ENCODE data around the gene PAFAH1B2. TPM values are rescaled to one million over a fixed set of nuclear protein-coding genes. Genes with fewer than 3 reads are reported as not detected.
A peak's percentile ranks its signal among the peaks of the same experiment; 100 is the strongest.
"Not testable (repeated sequence)": the region's sequence is repeated elsewhere in the genome, so short reads cannot be mapped to it uniquely, and the experiment has no call there.

PAFAH1B2 gene
- total RNA-seq, 2 experiments from 2014 or later = 54.5 to 66.4 TPM

DNA sequence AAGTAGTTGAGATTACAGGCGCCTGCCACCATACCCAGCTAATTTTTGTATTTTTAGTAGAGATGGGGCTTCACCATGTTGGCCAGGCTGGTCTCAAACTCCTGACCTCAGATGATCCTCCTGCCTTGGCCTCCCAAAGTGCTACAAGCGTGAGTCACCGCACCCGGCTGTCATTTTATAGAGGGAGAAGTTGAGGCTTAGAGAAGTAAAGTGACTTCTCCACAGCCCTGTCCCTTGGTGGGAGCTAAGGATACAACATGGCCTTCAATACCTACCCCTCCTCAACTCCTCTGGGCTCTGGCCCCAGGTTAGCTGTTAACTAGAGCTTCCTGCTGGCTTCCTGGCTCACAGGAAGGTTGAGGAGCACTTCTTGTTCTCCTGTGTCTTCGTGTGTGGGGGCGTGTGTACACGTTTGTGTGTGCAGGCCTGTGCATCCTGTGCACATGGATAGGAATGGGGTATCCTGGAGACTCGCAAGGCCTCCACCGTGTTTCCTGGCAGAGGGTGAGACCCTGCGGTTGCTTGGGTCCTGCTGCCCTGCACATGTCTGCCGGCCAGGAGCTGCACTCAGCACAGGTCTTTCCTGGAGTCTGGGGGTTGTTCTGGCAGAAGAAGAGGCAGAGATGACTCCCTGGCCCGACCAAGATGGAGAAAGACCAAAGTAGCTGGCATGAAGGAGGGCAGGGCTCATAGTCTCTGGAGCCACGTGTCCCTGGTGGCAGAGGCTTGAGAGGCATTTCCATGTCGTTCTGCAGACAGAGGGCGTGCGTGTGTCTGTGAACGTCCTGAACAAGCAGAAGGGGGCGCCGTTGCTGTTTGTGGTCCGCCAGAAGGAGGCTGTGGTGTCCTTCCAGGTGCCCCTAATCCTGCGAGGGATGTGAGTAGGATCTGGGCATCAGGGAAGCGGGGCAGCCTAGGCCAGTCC is 36.8 kb downstream of the PAFAH1B2 start:
- H3K4me1 Mint-ChIP-seq = peaks cover 30% of the 10 kb centered on the region
- no peaks in the 10 kb centered on the region for H3K9me3 Mint-ChIP-seq (ENCODE audit: low read depth)
- ATAC-seq (no peak), DNase-seq (peak; percentile 78)
- no peak overlapping the region for H3K27ac Mint-ChIP-seq
- no peaks in the 10 kb centered on the region for H3K36me3 Mint-ChIP-seq
- H3K4me3 Mint-ChIP-seq = peak overlapping the region; percentile 21
- CTCF ChIA-PET = interaction anchor here (0.9 to 5.4 kb wide), 12 partner anchors 9 to 326 kb away, joined by 3 to 108 read pairs (median 4); partner anchors contain the start of genes PAFAH1B2, PCSK7 and RNF214
- H3K27me3 Mint-ChIP-seq = no peaks in the 10 kb centered on the region

DNA sequence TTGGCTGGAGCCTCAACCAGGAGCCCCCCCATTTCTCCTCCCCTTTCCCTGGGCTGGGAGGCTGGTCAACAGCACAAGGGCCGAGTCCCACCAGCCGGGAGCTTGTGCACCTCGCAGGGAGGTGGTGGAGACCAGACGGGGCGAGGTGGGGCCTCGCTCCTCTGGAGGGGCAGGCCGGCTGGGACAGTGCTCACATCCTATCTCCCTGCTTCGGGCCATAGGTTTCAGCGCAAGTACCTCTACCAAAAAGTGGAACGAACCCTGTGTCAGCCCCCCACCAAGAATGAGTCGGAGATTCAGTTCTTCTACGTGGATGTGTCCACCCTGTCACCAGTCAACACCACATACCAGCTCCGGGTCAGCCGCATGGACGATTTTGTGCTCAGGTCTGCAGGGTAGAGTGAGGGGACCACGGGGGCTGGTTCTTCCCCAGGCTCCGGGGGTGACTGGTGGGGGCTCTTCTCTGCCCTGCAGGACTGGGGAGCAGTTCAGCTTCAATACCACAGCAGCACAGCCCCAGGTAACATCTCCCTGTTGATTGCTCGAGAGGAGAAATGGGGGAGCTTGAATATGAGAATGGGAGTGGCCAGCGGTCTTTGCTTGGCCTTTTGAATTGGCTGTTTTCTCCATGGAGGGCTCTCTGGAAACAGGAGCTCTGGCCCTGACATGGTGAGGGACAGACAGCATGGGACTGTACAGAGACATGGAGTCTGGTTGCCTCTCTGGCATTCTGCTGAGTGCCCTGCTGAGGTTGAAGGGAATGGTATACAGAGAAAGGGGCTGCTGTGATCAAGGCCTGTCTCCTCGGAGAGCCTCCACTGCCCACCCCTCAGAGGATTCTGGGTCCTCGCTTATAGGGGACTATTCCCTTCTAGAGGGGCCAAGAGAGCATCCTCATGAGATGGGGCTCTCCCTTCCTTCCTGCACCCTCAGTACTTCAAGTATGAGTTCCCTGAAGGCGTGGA is 37.8 kb downstream of the PAFAH1B2 start:
- Mint-ChIP-seq H3K36me3 (no peaks in the 10 kb centered on the region), H3K27ac (no peak overlapping the region)

DNA sequence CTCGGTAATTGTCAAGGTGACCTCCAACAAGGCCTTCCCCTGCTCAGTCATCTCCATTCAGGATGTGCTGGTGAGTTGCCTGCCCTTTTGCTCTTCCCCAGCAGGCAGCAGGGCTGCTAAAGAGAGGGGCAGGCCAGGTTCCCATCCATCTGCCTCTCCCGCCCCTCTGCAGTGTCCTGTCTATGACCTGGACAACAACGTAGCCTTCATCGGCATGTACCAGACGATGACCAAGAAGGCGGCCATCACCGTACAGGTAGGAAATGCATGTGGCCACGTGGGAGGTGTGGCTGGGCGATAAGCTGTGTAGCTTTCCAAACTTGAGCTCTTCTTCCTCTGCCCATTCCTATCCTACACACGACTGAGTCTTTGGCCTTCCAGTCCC is 38.5 kb downstream of the PAFAH1B2 start:
- H3K36me3 Mint-ChIP-seq = no peaks in the 10 kb centered on the region
- H3K4me3 Mint-ChIP-seq = no peak overlapping the region
- H3K4me1 Mint-ChIP-seq = peaks cover 30% of the 10 kb centered on the region
- no peak overlapping the region for H3K27ac Mint-ChIP-seq
- DNase-seq = no peak
- H3K27me3 Mint-ChIP-seq = no peaks in the 10 kb centered on the region
- H3K9me3 Mint-ChIP-seq (ENCODE audit: low read depth) = no peaks in the 10 kb centered on the region
- ATAC-seq = no peak
- CTCF ChIA-PET = interaction anchor here (1.2 to 5.4 kb wide), 4 partner anchors 9 to 46 kb away, joined by 4 to 108 read pairs (median 8); partner anchors contain the start of genes PCSK7 and RNF214

More for the DNA sequence above, 37.8 kb downstream of the PAFAH1B2 start:
- H3K4me1 Mint-ChIP-seq = peaks cover 30% of the 10 kb centered on the region
- no peak overlapping the region for H3K4me3 Mint-ChIP-seq
- H3K27me3 Mint-ChIP-seq = no peaks in the 10 kb centered on the region
- no peaks in the 10 kb centered on the region for H3K9me3 Mint-ChIP-seq (ENCODE audit: low read depth)
- peak; percentile 37 for DNase-seq
- ATAC-seq = no peak
- CTCF ChIA-PET = interaction anchor here (1.2 to 5.4 kb wide), 5 partner anchors 9 to 47 kb away, joined by 4 to 108 read pairs (median 7); partner anchors contain the start of genes PCSK7 and RNF214

DNA sequence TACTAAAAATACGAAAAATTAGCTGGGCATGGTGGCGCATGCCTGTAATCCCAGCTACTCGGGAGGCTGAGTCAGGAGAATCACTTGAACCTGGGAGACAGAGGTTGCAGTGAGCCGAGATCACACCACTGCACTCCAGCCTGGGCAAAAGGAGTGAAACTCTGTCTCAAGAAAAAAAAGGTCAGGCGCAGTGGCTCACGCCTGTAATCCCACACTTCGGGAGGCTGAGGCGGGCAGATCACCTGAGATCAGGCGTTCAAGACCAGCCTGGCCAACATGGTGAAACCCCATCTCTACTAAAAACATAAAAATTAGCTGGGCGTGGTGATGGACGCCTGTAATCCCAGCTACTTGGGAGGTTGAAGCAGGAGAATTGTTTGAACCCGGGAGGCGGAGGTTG is 39.1 kb downstream of the PAFAH1B2 start:
- CTCF ChIA-PET = interaction anchor here (1.9 kb wide), 1 partner anchor 8 kb away, joined by 5 read pairs; no protein-coding TSS in a partner anchor
- not testable (repeated sequence) for H3K27ac Mint-ChIP-seq; H3K9me3 Mint-ChIP-seq (ENCODE audit: low read depth); ATAC-seq; H3K27me3 Mint-ChIP-seq; H3K4me3 Mint-ChIP-seq; H3K36me3 Mint-ChIP-seq
- H3K4me1 Mint-ChIP-seq = peaks cover 24% of the 10 kb centered on the region
- DNase-seq = peak; percentile 12

DNA sequence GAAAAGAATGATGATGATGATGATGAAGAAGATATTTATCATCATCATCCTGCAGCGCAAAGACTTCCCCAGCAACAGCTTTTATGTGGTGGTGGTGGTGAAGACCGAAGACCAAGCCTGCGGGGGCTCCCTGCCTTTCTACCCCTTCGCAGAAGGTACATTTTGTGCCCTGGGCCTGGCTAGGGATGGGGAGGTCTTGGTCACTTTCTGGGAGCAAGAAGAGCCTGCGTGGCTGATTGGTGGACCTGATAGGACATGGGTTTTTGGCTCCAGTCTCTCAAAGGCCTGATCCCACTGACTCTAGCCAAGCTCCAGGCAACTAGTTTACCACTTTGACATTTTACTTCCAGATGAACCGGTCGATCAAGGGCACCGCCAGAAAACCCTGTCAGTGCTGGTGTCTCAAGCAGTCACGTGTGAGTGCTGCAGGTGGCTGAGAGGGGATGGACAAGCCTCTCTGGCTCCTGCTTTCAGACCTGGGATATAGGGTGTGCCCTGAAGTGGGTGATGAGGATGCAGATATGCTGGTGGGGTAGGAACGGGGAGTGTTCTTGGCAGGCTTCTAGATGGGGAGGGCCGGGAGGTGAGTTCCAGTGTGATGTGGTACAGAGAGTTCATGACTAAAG is 39.8 kb downstream of the PAFAH1B2 start:
- Mint-ChIP-seq H3K9me3 (ENCODE audit: low read depth) (no peaks in the 10 kb centered on the region), H3K36me3 (no peaks in the 10 kb centered on the region), H3K27ac (no peak overlapping the region), H3K4me1 (peaks cover 21% of the 10 kb centered on the region), H3K27me3 (no peaks in the 10 kb centered on the region), H3K4me3 (no peak overlapping the region)
- CTCF ChIA-PET = interaction anchor here (0.8 kb wide), 1 partner anchor 39 kb away, joined by 3 read pairs; no protein-coding TSS in a partner anchor
- no peak for ATAC-seq
- DNase-seq = peak; percentile 36

DNA sequence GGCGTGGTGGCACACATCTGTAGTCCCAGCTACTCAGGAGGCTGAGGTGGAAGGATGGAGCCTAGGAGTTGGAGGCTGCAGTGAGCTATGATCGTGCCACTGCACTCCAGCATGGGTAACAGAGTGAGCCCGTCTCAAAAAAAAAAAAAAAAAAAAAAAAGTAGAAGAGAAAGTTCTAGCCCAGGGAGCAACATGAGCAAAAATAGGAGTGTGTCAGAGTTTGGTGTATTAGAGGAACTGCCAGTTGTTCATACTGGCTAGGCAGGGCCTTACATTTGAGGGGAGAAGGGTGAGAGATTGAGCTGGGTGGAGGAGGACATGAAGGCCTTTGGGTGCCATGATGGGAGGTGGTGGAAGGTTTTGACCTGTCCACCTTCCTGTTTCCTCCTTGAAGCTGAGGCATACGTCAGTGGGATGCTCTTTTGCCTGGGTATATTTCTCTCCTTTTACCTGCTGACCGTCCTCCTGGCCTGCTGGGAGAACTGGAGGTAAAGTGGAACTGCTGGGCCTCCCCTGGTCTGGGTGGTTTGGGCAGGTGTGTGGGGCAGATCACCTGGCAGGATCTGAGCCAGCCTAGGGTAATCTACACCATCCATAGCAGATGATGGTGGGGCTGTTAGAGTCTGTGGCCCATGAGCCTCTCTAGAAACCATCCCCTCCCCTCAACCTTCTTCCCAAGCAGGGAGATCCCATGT is 41.8 kb downstream of the PAFAH1B2 start:
- H3K27me3 Mint-ChIP-seq = no peaks in the 10 kb centered on the region
- H3K27ac Mint-ChIP-seq = no peak overlapping the region
- H3K9me3 Mint-ChIP-seq (ENCODE audit: low read depth) = no peaks in the 10 kb centered on the region
- CTCF ChIA-PET = interaction anchor here (0.7 kb wide), 1 partner anchor 80 kb away, joined by 3 read pairs; no protein-coding TSS in a partner anchor
- no peak overlapping the region for H3K4me3 Mint-ChIP-seq
- no peak for DNase-seq
- H3K4me1 Mint-ChIP-seq = peaks cover 4% of the 10 kb centered on the region
- no peak for ATAC-seq
- no peaks in the 10 kb centered on the region for H3K36me3 Mint-ChIP-seq

DNA sequence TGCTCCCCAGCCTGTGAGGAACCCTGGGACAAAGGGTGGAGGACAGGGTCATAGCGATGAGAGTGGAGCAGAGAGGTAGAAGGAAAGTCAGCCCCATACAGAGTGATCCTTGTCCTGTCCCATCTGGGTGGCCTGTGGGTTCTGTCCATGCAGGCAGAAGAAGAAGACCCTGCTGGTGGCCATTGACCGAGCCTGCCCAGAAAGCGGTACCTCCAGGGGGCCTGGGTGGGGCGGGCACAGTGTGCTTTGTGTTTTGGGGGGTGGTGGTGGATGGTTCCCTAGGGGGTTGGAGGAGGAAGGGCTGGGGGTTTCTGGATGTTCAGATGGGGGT is 42.3 kb downstream of the PAFAH1B2 start:
- Mint-ChIP-seq H3K4me1 (no peaks in the 10 kb centered on the region), H3K9me3 (ENCODE audit: low read depth) (no peaks in the 10 kb centered on the region), H3K27ac (no peak overlapping the region), H3K27me3 (no peaks in the 10 kb centered on the region), H3K4me3 (no peak overlapping the region), H3K36me3 (no peaks in the 10 kb centered on the region)
- no peak for DNase-seq
- no peak for ATAC-seq
- CTCF ChIA-PET = no interaction called here

DNA sequence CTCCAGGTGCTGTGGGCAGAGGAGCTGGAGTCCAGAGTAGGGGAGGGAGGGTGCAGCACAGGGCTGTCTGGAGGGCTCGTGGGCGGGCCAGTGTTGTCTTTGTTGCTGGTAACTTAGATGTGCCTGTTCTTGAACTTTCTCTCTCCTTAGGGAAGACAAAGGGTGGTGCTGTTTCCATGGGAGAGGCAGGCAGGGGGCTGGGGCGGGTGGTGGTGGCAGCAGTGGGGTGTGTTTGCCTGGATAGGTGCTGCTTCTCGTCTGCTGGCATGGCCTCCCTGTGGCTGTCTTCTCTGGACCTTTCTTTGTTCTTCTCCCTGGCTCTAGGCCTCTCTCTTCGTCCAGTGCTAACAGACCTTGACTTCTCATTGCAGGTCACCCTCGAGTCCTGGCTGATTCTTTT is 42.9 kb downstream of the PAFAH1B2 start:
- no peak for ATAC-seq
- DNase-seq = no peak
- no peaks in the 10 kb centered on the region for H3K36me3 Mint-ChIP-seq
- H3K27ac Mint-ChIP-seq = no peak overlapping the region
- H3K4me3 Mint-ChIP-seq = no peak overlapping the region
- CTCF ChIA-PET = no interaction called here
- no peaks in the 10 kb centered on the region for H3K27me3 Mint-ChIP-seq
- no peaks in the 10 kb centered on the region for H3K4me1 Mint-ChIP-seq
- H3K9me3 Mint-ChIP-seq (ENCODE audit: low read depth) = no peaks in the 10 kb centered on the region

DNA sequence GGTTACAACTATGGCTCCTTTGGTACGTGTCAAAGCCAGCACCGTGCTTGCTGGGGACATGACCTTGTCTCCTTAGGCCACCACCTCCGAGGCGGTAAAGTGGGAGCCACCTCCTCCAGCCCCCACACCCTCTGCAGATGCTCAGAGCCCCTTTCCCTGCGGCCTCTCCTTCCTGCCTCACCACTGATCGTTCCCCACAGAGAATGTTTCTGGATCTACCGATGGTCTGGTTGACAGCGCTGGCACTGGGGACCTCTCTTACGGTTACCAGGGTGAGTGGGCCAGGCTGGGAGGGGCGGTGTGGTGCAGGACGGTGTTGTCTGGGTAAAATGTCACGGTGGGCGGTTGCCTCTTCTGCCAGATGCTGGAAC is 43.3 kb downstream of the PAFAH1B2 start:
- no peaks in the 10 kb centered on the region for H3K36me3 Mint-ChIP-seq
- ATAC-seq (no peak), DNase-seq (no peak)
- no peak overlapping the region for H3K27ac Mint-ChIP-seq
- H3K4me1 Mint-ChIP-seq = no peaks in the 10 kb centered on the region
- H3K9me3 Mint-ChIP-seq (ENCODE audit: low read depth) = no peaks in the 10 kb centered on the region
- CTCF ChIA-PET = interaction anchor here (0.9 kb wide), 1 partner anchor 40 kb away, joined by 3 read pairs; no protein-coding TSS in a partner anchor
- no peaks in the 10 kb centered on the region for H3K27me3 Mint-ChIP-seq
- no peak overlapping the region for H3K4me3 Mint-ChIP-seq

DNA sequence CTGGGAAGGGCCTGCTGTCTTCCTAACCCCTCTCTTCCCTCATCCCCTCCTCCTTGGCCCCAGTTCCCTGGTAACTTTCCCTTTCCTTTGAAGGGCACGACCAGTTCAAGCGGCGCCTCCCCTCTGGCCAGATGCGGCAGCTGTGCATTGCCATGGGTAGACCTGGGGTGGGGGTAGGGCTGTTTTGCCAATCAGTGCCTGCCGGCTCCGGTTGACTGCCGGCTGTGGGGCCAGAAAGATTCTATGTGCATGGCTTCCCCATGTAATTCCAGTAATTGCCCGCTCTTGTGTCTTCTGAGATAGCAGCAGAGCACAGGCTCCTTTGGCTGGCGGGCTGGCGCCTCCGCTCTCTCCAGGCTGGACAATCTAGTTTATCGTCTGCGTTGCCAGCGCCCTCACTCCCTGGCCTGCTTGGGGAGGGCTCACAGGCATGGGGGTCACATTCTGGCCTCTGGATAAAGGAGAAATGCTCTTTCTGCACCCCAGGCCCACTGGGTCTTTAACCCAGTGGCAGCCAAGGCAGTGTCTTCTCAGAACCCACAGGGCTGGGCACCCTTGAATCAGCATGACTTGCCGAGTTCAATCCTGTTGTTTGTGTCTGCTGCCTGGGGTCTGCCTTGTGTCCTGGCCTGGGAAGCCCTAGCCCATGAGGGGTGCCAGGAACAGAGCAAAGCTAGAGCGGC is 43.9 kb downstream of the PAFAH1B2 start:
- DNase-seq (no peak), ATAC-seq (no peak)
- Mint-ChIP-seq H3K4me3 (no peak overlapping the region), H3K27me3 (no peaks in the 10 kb centered on the region), H3K27ac (no peak overlapping the region), H3K36me3 (no peaks in the 10 kb centered on the region), H3K4me1 (no peaks in the 10 kb centered on the region), H3K9me3 (ENCODE audit: low read depth) (no peaks in the 10 kb centered on the region)
- CTCF ChIA-PET = interaction anchor here (0.9 kb wide), 1 partner anchor 39 kb away, joined by 3 read pairs; no protein-coding TSS in a partner anchor

DNA sequence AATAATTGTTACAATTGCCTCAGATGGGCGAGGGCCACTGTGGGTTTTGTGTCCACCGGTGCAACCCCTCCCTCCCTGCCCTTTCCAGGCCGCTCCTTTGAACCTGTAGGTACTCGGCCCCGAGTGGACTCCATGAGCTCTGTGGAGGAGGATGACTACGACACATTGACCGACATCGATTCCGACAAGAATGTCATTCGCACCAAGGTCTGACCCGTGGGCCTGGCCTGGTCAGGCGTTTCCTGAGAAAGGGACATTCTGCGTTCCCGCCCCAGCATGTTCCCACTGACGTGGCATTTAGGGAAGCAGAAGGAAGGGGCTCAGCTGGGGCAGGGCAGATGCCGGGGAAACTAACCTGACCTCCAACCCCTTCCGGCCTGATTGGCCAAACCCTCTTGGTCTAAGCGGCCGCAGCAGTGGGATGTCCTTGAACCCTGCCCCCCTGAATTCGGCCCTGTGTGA is 44.6 kb downstream of the PAFAH1B2 start:
- H3K36me3 Mint-ChIP-seq = no peaks in the 10 kb centered on the region
- DNase-seq (no peak), ATAC-seq (no peak)
- no peaks in the 10 kb centered on the region for H3K27me3 Mint-ChIP-seq
- CTCF ChIA-PET = interaction anchor here (0.9 kb wide), 1 partner anchor 38 kb away, joined by 3 read pairs; no protein-coding TSS in a partner anchor
- no peak overlapping the region for H3K4me3 Mint-ChIP-seq
- H3K9me3 Mint-ChIP-seq (ENCODE audit: low read depth) = no peaks in the 10 kb centered on the region
- no peak overlapping the region for H3K27ac Mint-ChIP-seq
- H3K4me1 Mint-ChIP-seq = no peaks in the 10 kb centered on the region

All from activated CD8-positive, alpha-beta memory T cell treated with anti-CD3 and anti-CD28 coated beads, Interleukin-2, amount 10 ng/mL, durations not matched to agents 7 days and 5 days (primary cell).